Activated CD4-positive, alpha-beta T cell treated with anti-CD3 and anti-CD28 coated beads, Interleukin-2, amount 50 U/mL, for 24 hours (primary cell): ENCODE measurements around the gene DSG3.

ENCODE experiments used
- DNase-seq, 2 donors: peaks; one replicate each; pipeline ENCODE4 v3.0.0-alpha.2; 2020; ENCODE audit warnings: low read depth in 1 of 2, low spot score in 1 of 2

Gene DSG3

GRCh38 chr18:31447530-31448191 lies at the start of gene DSG3:
Gene DSG3 (plus strand): TSS chr18:31447741. CDS start chr18:31447878, 137 bp downstream.
- no peak for DNase-seq

- DNase-seq: no peak
Observed at GRCh38 chr18:31398191-31398590, 49.4 kb upstream of the DSG3 start.

GRCh38 chr18:31399306-31400032 lies 48.1 kb upstream of the DSG3 start:
- DNase-seq: no peak

GRCh38 chr18:31401156-31402025 lies 46.1 kb upstream of the DSG3 start:
- DNase-seq: no peak

GRCh38 chr18:31402026-31402373 lies 45.5 kb upstream of the DSG3 start:
- DNase-seq: no peak

- no peak for DNase-seq
Observed at GRCh38 chr18:31403409-31403808, 44.1 kb upstream of the DSG3 start.

- DNase-seq: no peak
Observed at GRCh38 chr18:31407649-31408048, 39.9 kb upstream of the DSG3 start.

- DNase-seq: no peak
Observed at GRCh38 chr18:31409276-31409675, 38.3 kb upstream of the DSG3 start.

- DNase-seq: no peak
Observed at GRCh38 chr18:31410716-31411483, 36.6 kb upstream of the DSG3 start.

- no peak for DNase-seq
Observed at GRCh38 chr18:31413137-31413536, 34.4 kb upstream of the DSG3 start.

- DNase-seq: no peak
Observed at GRCh38 chr18:31417850-31418249, 29.7 kb upstream of the DSG3 start.

GRCh38 chr18:31419457-31419932 lies 28.0 kb upstream of the DSG3 start:
- DNase-seq: no peak

- no peak for DNase-seq
Observed at GRCh38 chr18:31420032-31420431, 27.5 kb upstream of the DSG3 start.

- no peak for DNase-seq
Observed at GRCh38 chr18:31420524-31420923, 27.0 kb upstream of the DSG3 start.

- no peak for DNase-seq
Observed at GRCh38 chr18:31424383-31424988, 23.1 kb upstream of the DSG3 start.

GRCh38 chr18:31426021-31426420 lies 21.5 kb upstream of the DSG3 start:
- no peak for DNase-seq

- no peak for DNase-seq
Observed at GRCh38 chr18:31426871-31427406, 20.6 kb upstream of the DSG3 start.

- DNase-seq: no peak
Observed at GRCh38 chr18:31428211-31428610, 19.3 kb upstream of the DSG3 start.

GRCh38 chr18:31429623-31430022 lies 17.9 kb upstream of the DSG3 start:
- no peak for DNase-seq

GRCh38 chr18:31430072-31430471 lies 17.5 kb upstream of the DSG3 start:
- DNase-seq: no peak
